Suprapubic skin (tissue), 3 donors: ENCODE data around the gene BOD1L1.

Experiments
- EP300 ChIP-seq: sonication (generic); formaldehyde crosslinking; IDR thresholded peaks from one replicate; pipeline ENCODE4 v1.6.1; 2017; ENCODE audit warnings: antibody characterized with exemption
- POLR2A ChIP-seq, 2 donors: fragments of 450-650 bp; IDR thresholded peaks; one replicate each; pipeline ENCODE4 v1.6.1; 2017; ENCODE audit warnings: antibody characterized with exemption in 2 of 2, mild to moderate bottlenecking in 2 of 2, moderate library complexity in 2 of 2
- TF ChIP-seq, protein P1 (sequence below), 2 donors: fragments of 200-600 bp in 1 of 2; fragments of 450-650 bp in 1 of 2; sonication (generic) in 1 of 2; IDR thresholded peaks; one replicate each; pipeline ENCODE4 v1.5.1; 2016 to 2019; ENCODE audit warnings: antibody characterized with exemption in 2 of 2, mild to moderate bottlenecking in 1 of 2, moderate library complexity in 1 of 2

DNA sequence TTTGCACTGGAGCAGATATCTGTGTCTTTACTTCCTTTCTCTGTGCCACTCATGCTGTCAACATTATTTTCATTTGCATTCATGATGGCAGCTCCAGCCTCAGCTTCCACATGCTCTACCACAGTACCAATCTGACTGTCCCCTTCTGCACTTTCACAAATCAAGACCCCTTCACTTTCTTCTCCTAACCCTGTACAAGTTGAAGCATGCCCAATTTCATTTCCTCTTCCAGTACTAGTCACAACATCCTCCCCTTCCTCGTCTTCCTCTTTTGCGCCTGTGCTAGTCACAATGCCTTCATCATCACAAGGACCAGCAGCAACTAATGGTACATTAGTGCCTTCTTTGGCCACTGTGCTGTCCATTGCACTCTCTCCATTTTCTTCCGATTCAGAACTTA is 26.5 kb downstream of the BOD1L1 start:
- no peak for TF ChIP-seq POLR2A (IDR thresholded peaks at IDR 0.05)
- TF ChIP-seq, protein P1, sequence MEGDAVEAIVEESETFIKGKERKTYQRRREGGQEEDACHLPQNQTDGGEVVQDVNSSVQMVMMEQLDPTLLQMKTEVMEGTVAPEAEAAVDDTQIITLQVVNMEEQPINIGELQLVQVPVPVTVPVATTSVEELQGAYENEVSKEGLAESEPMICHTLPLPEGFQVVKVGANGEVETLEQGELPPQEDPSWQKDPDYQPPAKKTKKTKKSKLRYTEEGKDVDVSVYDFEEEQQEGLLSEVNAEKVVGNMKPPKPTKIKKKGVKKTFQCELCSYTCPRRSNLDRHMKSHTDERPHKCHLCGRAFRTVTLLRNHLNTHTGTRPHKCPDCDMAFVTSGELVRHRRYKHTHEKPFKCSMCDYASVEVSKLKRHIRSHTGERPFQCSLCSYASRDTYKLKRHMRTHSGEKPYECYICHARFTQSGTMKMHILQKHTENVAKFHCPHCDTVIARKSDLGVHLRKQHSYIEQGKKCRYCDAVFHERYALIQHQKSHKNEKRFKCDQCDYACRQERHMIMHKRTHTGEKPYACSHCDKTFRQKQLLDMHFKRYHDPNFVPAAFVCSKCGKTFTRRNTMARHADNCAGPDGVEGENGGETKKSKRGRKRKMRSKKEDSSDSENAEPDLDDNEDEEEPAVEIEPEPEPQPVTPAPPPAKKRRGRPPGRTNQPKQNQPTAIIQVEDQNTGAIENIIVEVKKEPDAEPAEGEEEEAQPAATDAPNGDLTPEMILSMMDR (IDR thresholded peaks at IDR 0.05), result no peak
- TF ChIP-seq EP300, result no peak
